Measurements from ENCODE around the gene HNRNPAB.
"Not testable (repeated sequence)": the region's sequence is repeated elsewhere in the genome, so short reads cannot be mapped to it uniquely, and the experiment has no call there.

HNRNPAB gene

DNA sequence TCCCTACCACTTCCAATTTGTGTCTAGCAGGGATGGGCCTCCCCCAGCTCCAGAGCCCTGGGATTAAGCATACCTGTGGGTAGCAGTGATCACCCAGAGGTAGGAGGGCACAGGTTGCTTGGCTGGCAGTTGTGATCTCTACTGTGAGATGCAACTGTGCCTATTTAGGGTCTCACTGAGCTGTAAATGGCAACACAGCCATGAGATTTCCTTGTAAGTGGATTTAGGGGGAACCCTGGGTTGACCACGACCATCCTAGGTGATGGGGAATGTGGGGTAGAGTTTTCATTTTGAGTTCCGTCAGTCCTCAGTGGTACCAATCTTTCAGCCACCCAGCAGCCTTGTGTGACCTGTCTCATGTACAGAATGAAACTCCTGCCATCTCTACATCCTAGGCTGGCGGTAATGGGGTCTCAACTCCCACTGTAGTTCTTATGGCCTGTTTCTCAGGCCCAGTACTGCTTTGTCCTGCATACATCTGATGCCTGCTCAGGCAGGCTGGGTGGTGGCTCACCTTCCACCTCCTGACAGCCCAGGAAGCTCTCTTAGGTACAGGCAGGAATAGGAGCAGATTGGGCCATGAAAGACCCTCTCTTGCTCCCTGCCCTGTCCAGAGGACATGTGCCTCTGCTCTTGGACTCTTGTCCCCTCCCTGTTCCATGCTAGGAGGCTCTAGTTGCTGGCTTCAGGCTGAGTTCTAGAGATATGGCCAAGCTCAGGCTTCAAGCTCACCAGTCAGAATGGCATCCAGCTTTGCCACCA is 8.1 kb downstream of the HNRNPAB start:
- no peak for DNase-seq (ENCODE audit: low spot score)

GRCh38 chr5:178213003-178213461 is 8.7 kb downstream of the HNRNPAB start:
- no peak for DNase-seq (ENCODE audit: low spot score)

DNA sequence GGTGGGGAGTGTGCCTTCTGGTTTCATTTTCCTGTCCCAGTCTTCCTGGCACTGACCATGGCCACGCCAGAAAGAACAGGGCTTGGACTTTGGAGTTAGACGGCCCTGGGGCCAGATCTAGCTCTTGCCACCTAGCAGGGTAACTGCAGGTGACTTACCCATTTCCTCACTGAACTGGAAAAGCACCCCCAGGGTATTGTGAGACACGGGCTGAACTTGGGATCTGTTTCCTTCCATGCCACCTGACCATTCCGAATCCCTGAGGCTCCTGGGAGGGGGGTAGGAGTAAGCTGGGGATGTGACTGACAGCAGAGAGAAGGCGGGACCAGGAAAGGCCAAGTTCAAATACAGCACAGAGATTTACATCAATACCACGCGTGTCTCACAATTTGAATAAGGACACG is 9.4 kb downstream of the HNRNPAB start:
- DNase-seq (ENCODE audit: low spot score) = no peak

- no peak for DNase-seq (ENCODE audit: low spot score)
Measured at GRCh38 chr5:178214160-178214803, 9.9 kb downstream of the HNRNPAB start.

DNA sequence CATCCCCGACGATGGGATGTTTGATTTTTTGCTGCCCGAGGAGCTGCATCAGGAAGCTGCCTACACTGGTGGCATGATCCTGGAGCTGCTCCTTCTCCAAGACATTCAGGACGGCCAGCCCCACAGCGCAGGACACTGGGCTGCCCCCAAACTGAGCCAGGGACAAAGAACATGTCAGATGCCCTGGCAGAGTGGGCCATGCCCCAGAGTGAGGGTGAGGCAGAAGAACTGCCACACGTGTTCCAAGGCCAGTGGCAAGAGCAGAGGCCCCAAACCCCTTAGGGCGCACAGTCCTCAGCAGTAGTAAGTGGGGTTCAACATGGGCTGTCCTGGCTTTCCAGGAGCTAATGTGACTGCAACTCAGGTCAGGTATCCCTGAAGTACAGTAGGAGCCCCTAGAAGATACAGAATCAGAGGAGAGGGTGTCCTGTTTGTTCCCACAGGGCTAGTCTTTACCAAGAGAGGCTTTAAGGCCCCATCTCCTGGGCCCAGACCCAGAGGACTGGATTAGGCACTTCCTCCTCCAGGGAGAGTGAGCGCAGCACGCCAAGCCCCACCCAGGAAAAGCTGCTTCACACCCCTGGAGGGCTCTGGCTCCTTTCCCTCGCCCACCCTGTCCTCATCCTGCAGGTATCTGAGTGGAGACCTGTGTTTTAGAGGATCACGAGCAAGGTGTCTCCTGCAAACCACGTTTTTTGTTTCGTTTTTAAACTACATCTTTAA is 11.1 kb downstream of the HNRNPAB start:
- no peak for DNase-seq (ENCODE audit: low spot score)

GRCh38 chr5:178216088-178216534 is 11.8 kb downstream of the HNRNPAB start:
- no peak for DNase-seq (ENCODE audit: low spot score)

DNA sequence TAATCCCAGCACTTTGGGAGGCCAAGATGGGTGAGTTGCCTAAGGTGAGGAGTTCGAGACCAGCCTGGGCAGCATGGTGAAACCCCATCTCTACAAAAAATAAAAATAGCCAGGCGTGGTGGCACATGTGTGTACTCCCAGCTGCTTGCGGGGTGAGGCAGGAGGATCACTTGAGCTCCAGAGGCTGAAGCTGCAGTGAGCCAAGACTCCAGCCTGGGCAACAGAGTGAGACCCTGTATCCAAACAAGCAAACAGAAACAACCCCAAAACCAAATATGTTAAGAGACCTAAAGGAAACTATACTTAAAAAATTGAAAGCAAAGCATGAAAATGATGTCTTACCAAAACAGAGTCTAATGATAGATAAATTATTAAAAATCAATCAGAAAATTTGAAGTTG is 12.4 kb downstream of the HNRNPAB start:
- DNase-seq (ENCODE audit: low spot score) = no peak

DNA sequence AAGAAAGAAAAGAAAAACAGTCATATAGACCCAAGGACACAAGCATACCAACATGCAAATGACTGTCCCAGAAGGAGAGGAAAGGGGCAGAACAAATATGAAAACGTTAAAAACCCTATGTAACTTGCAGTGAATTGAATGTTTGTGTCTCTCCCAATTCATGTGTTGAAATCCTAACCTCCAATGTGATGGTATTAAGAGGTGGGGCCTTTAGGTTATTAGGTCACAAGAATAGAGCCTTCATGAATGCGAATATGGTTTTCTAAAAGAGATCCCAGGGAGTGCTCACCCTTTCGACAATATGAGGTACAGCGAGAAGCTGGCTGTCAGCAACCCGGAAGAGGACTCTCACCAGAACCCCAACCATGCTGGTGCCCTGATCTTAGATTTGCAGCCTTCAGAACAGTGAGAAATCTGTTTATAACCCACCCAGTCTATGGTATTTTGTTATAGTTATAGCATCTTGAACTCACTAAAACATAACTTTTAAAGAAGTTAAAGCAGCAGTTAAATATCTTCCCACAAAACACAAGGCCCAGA is 14.0 kb downstream of the HNRNPAB start:
- no peak for DNase-seq (ENCODE audit: low spot score)

DNA sequence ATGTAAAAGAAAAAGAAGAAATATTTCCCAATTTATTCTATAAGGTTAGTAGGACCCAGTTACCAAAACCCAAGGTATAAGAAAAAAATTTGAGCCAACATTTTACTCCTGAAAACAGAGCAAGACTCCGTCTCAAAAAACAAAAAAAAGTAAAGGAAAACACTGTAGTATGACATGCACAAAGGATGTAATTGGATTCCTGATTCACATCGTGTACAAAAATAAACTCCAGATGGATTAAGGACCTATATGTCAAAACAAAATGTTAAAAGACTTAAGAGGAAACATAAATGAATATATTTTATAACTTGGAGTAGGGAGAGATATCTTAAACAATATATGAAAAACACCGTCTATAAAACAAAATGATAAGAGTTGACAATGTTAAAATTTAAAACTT is 14.5 kb downstream of the HNRNPAB start:
- DNase-seq (ENCODE audit: low spot score) = no peak

- no peak for DNase-seq (ENCODE audit: low spot score)
Measured at GRCh38 chr5:178221282-178221681, 16.9 kb downstream of the HNRNPAB start.

DNA sequence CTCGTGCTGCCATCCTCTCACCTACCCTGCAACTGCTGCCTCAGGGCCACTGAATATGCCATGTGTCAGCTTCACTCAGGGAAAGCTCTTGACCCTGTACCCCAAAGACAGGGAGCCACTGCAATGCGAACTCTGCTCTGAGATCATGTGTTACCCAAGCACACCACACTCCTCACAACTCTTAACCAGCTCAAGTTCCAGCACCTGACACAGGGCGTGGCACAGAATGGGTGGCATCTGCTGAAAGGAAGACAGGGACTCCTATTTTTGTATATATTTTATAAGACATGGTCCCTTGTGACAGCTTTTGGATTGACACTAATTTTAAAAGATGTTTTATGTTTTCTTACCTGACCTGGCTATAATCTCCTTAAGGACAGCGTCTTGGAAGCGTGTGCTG is 17.5 kb downstream of the HNRNPAB start:
- no peak for DNase-seq (ENCODE audit: low spot score)

- no peak for DNase-seq (ENCODE audit: low spot score)
Measured at GRCh38 chr5:178222292-178222691, 18.0 kb downstream of the HNRNPAB start.

DNA sequence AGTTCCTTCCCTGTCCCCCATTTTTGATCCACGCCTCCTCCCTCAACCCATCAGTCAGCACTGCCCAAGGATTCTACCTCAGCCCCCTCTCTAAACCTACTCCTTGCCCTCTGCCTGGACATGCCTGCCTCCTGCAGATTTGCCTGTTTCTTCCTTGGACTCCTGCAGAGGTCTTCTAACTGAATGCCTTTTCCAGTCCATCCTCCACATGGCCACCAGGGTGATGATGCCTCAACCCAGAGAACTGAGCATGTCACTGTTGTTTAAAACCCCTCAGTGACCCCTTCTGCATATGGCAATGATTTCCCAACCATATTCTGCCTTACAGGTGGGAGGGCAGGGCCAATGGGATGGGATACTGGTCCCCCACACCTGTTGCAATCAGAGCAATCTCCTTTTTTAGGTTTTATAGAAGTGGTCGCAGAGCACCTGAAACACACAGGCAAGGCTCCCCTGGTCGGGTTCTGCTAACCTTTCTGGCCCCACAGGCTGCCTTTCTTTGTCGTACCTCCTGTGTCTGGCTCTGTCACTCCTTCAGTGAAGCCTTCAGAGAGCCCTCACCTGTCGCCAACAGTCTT is 19.0 kb downstream of the HNRNPAB start:
- no peak for DNase-seq (ENCODE audit: low spot score)

- no peak for DNase-seq (ENCODE audit: low spot score)
Measured at GRCh38 chr5:178223828-178224335, 19.5 kb downstream of the HNRNPAB start.

DNA sequence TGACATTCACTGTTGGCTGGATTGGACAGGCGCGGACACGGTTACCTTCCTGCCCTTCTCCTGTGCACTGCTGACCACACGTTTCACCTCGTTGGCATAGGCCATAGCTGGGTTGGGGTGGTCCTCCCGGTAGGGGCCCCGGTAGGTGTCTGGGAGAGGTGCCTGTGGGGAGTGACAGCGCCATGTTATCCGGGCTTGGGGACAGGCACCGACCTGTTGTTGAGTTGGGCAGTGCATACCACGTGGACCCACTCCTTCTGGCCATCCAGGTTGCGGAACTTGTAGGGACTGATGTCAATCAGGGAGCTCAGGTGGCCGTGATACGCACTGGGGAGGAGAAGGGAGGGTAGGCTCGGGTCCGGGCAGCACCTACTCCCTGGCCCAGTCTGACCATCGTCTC is 20.1 kb downstream of the HNRNPAB start:
- DNase-seq (ENCODE audit: low spot score) = no peak

DNA sequence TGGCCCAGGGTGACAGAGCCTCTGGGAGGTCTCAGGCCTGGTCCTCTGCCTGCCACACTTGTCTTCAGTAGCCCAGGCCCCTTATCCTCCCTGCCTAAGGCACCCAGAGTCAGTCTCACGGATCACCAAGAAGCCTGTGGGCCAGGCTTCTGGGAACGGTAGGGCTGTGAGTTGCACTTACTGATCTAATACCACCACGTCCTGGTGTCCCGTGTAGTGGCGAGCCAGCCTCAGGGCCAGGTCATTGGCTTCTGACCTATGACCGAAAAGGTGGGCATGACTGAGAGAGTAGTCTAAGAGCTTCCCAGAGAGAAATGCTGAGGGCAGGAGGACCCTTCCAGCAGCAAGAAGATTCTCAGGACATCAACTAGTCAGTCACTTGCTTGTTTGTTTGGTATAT is 20.8 kb downstream of the HNRNPAB start:
- DNase-seq (ENCODE audit: low spot score) = no peak

DNA sequence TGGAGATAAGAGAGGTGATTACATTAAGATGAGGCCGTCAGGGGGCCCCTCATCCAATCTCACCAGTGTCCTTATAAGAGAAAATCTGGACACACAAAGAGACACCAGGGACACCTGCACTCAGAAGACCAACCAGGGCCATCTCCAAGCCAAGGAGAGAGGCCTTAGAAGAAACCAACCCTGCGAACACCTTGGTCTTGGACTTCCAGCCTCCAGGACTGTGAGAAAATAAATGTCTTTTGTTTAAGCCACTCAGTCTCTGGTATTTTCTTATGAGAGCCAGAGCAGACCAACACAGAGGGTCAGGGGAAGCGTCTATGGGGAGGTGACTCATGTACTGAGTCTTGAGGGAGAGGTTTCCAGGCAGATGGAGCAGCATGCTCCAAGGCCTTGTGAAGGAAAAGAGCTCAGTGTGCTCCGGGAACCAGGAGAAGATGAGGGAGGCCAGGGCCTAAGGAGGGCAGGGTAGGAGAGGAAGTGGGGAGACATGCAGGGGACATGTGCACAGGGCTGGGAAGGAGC is 22.9 kb downstream of the HNRNPAB start:
- no peak for DNase-seq (ENCODE audit: low spot score)

GRCh38 chr5:178227929-178228328 is 23.6 kb downstream of the HNRNPAB start:
- DNase-seq (ENCODE audit: low spot score) = no peak

DNA sequence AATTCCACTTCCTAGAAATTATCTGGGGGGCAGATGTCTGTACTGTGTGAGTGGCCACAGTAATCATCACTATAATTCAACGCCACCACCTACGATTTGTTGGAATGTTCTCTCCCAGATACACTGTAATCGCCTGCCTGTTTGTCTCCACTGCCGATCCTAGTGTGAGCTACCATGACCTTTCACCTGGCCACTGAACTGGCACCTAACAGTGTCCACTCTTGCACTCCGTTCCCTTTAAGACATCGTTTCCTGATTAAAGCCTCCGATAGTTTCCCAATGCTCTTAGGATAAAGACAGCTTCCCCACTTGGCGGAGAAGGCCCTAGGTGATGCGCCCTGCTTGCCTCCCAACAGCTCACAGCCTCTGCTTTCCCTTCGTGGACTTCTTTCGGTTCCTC is 24.3 kb downstream of the HNRNPAB start:
- no peak for DNase-seq (ENCODE audit: low spot score)

- DNase-seq (ENCODE audit: low spot score) = not testable (repeated sequence)
Measured at GRCh38 chr5:178229111-178229510, 24.8 kb downstream of the HNRNPAB start.

- DNase-seq (ENCODE audit: low spot score) = no peak
Measured at GRCh38 chr5:178229861-178230260, 25.5 kb downstream of the HNRNPAB start.
